OCI-LY7 (cell line): ENCODE results near the gene CFAP99. TPM values are rescaled to one million over a fixed set of nuclear protein-coding genes. Genes with fewer than 3 reads are reported as not detected.

ENCODE experiments used
- BruUV-seq: library from RNA; stranded (reverse); fragments of 400-500 nt; replicated peaks from 2 replicates; lab custom pipeline; 2021; lab: Mats Ljungman, UMichigan
- CTCF ChIA-PET: fragments of 300-600 bp; sonication (Branson Sonifier 250); formaldehyde crosslinking; loops from one replicate; lab custom pipeline; 2022; ENCODE audit warnings: antibody characterized with exemption; ENCODE audit not compliant: unreplicated experiment; lab: Charles Lee
- POLR2A ChIA-PET: fragments of 300-600 bp; sonication (Branson Sonifier 250); formaldehyde crosslinking; loops from one replicate; lab custom pipeline; 2022; ENCODE audit warnings: antibody characterized with exemption; lab: Charles Lee
- DNase-seq: peaks from one replicate; pipeline ENCODE4 v3.0.0-alpha.2; 2015; ENCODE audit warnings: low spot score
- H2AFZ ChIP-seq: fragments of 200-600 bp; sonication (generic), shearing (Covaris generic); 2 replicates; pipeline ENCODE4 v1.6.1; 2014; ENCODE audit warnings: mild to moderate bottlenecking, antibody characterized with exemption, low read length, moderate library complexity
- H3K27ac ChIP-seq: fragments of 200-600 bp; sonication (generic); 2 replicates; pipeline ENCODE4 v1.5.1; 2014; ENCODE audit warnings: mixed run types, low read depth, mild to moderate bottlenecking, moderate library complexity, low read length, inconsistent platforms; ENCODE audit not compliant: poor library complexity, severe bottlenecking
- H3K36me3 ChIP-seq: fragments of 200-600 bp; sonication (generic); 2 replicates; pipeline ENCODE4 v1.6.1; 2014; ENCODE audit warnings: mild to moderate bottlenecking, antibody characterized with exemption, low read length, moderate library complexity, mixed read lengths; ENCODE audit not compliant: insufficient read depth
- H3K4me1 ChIP-seq: fragments of 200-600 bp; sonication (generic); 2 replicates; pipeline ENCODE4 v1.5.1; 2014; ENCODE audit warnings: mild to moderate bottlenecking, low read length; ENCODE audit not compliant: insufficient read depth, poor library complexity, severe bottlenecking
- H3K4me2 ChIP-seq: fragments of 200-600 bp; sonication (generic); 2 replicates; pipeline ENCODE4 v1.6.1; 2014; ENCODE audit warnings: mild to moderate bottlenecking, low read length
- H3K4me3 ChIP-seq: fragments of 200-600 bp; sonication (generic); 2 replicates; pipeline ENCODE4 v1.5.1; 2014; ENCODE audit warnings: mild to moderate bottlenecking, low read depth, low read length; ENCODE audit not compliant: poor library complexity, severe bottlenecking
- H3K79me2 ChIP-seq: fragments of 200-600 bp; sonication (generic); 2 replicates; pipeline ENCODE4 v1.6.1; 2016; ENCODE audit warnings: low read depth, mild to moderate bottlenecking, low read length, moderate library complexity, mixed read lengths; ENCODE audit not compliant: insufficient read depth
- H3K9me2 ChIP-seq: fragments of 200-600 bp; sonication (generic); 2 replicates; pipeline ENCODE4 v1.6.1; 2016; ENCODE audit warnings: mild to moderate bottlenecking, low read length, mixed read lengths; ENCODE audit not compliant: insufficient read depth
- H3K9me3 ChIP-seq: fragments of 200-600 bp; sonication (generic); 2 replicates; pipeline ENCODE4 v1.6.1; 2014; ENCODE audit warnings: mild to moderate bottlenecking, mixed run types, low read length, mixed read lengths
- H4K20me1 ChIP-seq: fragments of 200-600 bp; sonication (generic); 2 replicates; pipeline ENCODE4 v1.6.1; 2014; ENCODE audit warnings: mild to moderate bottlenecking, antibody characterized with exemption, low read length, moderate library complexity, mixed read lengths; ENCODE audit not compliant: insufficient read depth
- CTCF ChIP-seq: fragments of 200-600 bp; sonication (generic); conservative IDR thresholded peaks from 2 replicates; pipeline ENCODE4 v1.5.1; 2014; ENCODE audit warnings: mild to moderate bottlenecking, antibody characterized with exemption, low read length, moderate library complexity, mixed read lengths
- EZH2phosphoT487 ChIP-seq: fragments of 200-600 bp; sonication (generic); IDR thresholded peaks from 2 replicates; pipeline ENCODE4 v1.6.1; 2018; ENCODE audit warnings: low read depth, borderline replicate concordance, mild to moderate bottlenecking, mixed run types, antibody characterized with exemption, low read length, moderate library complexity, mixed read lengths
- intact Hi-C: fragments of 100-400 bp; cut with micrococcal nuclease; formaldehyde crosslinking; loops from one replicate; pipeline ENCODE4 v1.10.0; 2022; ENCODE audit not compliant: unreplicated experiment
- total RNA-seq, 2 experiments: library from RNA; depleted of rRNA in 1 of 2; stranded (reverse); fragments of >200 nt in 1 of 2; shearing (Covaris generic) in 1 of 2; gene quantifications; 2 replicates each; pipeline ENCODE4 v1.2.3, GENCODE V29; 2014 to 2022

CFAP99 gene
- total RNA-seq, 2 experiments from 2014 or later = not detected

- Histone ChIP-seq H3K9me2 (no peaks in the 10 kb centered on the region), H3K36me3 (no peaks in the 10 kb centered on the region), H3K79me2 (no peaks in the 10 kb centered on the region), H3K4me2 (no peak overlapping the region), H3K27ac (no peak overlapping the region), H4K20me1 (no peaks in the 10 kb centered on the region), H3K4me1 (no peaks in the 10 kb centered on the region), H2AFZ (no peak overlapping the region), H3K4me3 (no peak overlapping the region), H3K9me3 (no peaks in the 10 kb centered on the region)
- DNase-seq = no peak
- ChIA-PET POLR2A (interaction anchor here (0.7 kb wide), 1 partner anchor 365 kb away, joined by 3 read pairs; no protein-coding TSS in a partner anchor), CTCF (no interaction called here)
- intact Hi-C loops = no loop called here
- TF ChIP-seq CTCF (no peak), EZH2phosphoT487 (no peak)
- BruUV-seq = no TSS peak
Observed at GRCh38 chr4:2399631-2400190, 19.0 kb upstream of the CFAP99 start.

GRCh38 chr4:2400841-2401609, 17.7 kb upstream of the CFAP99 start:
- Histone ChIP-seq H3K79me2 (no peaks in the 10 kb centered on the region), H3K36me3 (no peaks in the 10 kb centered on the region), H3K9me3 (no peaks in the 10 kb centered on the region), H3K4me2 (no peak overlapping the region), H4K20me1 (no peaks in the 10 kb centered on the region), H3K9me2 (no peaks in the 10 kb centered on the region), H3K27ac (no peak overlapping the region), H3K4me1 (no peaks in the 10 kb centered on the region), H3K4me3 (no peak overlapping the region), H2AFZ (no peak overlapping the region)
- intact Hi-C loops = no loop called here
- DNase-seq = no peak
- TF ChIP-seq EZH2phosphoT487 (no peak), CTCF (no peak)
- BruUV-seq = no TSS peak
- POLR2A ChIA-PET = interaction anchor here (0.6 kb wide), 1 partner anchor 65 kb away, joined by 3 read pairs; no protein-coding TSS in a partner anchor
- CTCF ChIA-PET = no interaction called here

- BruUV-seq = no TSS peak
- Histone ChIP-seq H3K27ac (no peak overlapping the region), H3K79me2 (no peaks in the 10 kb centered on the region), H3K4me1 (no peaks in the 10 kb centered on the region), H2AFZ (no peak overlapping the region), H3K36me3 (no peaks in the 10 kb centered on the region), H4K20me1 (no peaks in the 10 kb centered on the region), H3K4me3 (no peak overlapping the region), H3K4me2 (no peak overlapping the region), H3K9me2 (no peaks in the 10 kb centered on the region), H3K9me3 (no peaks in the 10 kb centered on the region)
- TF ChIP-seq CTCF = no peak
- TF ChIP-seq EZH2phosphoT487 = no peak
- ChIA-PET CTCF (no interaction called here), POLR2A (no interaction called here)
- intact Hi-C loops = no loop called here
- DNase-seq = no peak
Observed at GRCh38 chr4:2401610-2401983, 17.2 kb upstream of the CFAP99 start.
